DOHH2 (cell line): ENCODE results near the gene KRTAP10-3.

ENCODE experiments used
- CTCF ChIP-seq: fragments of 200-600 bp; sonication (generic); IDR thresholded peaks from one replicate; pipeline ENCODE4 v1.5.1; 2014; ENCODE audit warnings: antibody characterized with exemption, mild to moderate bottlenecking, low read depth, low read length; ENCODE audit not compliant: poor library complexity, severe bottlenecking
- EZH2phosphoT487 ChIP-seq: fragments of 200-600 bp; sonication (generic); IDR thresholded peaks from 2 replicates; pipeline ENCODE4 v1.6.1; 2017; ENCODE audit warnings: borderline replicate concordance, mild to moderate bottlenecking, antibody characterized with exemption, low read length, moderate library complexity, mixed read lengths

GRCh38 chr21:44551340-44551961 lies 7.1 kb downstream of the KRTAP10-3 start, which contains the start of gene KRTAP10-2:
- TF ChIP-seq CTCF (no peak), EZH2phosphoT487 (no peak)
